DOHH2 (cell line): Measurements from ENCODE around the gene DNAH11.

Experiments used
- EZH2phosphoT487 ChIP-seq: fragments of 200-600 bp; sonication (generic); IDR thresholded peaks from 2 replicates; pipeline ENCODE4 v1.6.1; 2017; ENCODE audit warnings: borderline replicate concordance, mild to moderate bottlenecking, antibody characterized with exemption, low read length, moderate library complexity, mixed read lengths
- TF ChIP-seq, protein P1 (sequence below): fragments of 200-600 bp; sonication (generic); IDR thresholded peaks from one replicate; pipeline ENCODE4 v1.5.1; 2014; ENCODE audit warnings: antibody characterized with exemption, mild to moderate bottlenecking, low read depth, low read length; ENCODE audit not compliant: poor library complexity, severe bottlenecking

DNA sequence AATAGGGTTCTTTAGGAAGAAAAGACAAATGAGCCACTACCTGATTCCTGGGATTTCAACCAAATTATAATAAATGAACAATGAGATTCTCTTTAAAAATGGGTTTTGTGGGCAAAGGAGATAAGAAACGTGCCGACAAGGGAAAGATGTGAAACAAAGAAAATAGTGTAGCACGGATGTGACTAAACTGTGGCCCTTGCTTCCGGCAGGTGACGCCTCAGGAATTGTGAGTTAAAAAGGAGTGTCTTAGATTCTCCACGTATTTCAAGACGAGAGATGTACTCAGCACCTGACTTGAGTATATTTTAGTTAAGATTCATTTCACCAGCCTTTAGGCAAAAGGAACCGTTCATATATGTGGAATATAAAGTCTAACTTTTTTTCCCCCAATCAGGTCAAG is 75.9 kb downstream of the DNAH11 start:
- TF ChIP-seq, protein P1, sequence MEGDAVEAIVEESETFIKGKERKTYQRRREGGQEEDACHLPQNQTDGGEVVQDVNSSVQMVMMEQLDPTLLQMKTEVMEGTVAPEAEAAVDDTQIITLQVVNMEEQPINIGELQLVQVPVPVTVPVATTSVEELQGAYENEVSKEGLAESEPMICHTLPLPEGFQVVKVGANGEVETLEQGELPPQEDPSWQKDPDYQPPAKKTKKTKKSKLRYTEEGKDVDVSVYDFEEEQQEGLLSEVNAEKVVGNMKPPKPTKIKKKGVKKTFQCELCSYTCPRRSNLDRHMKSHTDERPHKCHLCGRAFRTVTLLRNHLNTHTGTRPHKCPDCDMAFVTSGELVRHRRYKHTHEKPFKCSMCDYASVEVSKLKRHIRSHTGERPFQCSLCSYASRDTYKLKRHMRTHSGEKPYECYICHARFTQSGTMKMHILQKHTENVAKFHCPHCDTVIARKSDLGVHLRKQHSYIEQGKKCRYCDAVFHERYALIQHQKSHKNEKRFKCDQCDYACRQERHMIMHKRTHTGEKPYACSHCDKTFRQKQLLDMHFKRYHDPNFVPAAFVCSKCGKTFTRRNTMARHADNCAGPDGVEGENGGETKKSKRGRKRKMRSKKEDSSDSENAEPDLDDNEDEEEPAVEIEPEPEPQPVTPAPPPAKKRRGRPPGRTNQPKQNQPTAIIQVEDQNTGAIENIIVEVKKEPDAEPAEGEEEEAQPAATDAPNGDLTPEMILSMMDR, result no peak
- TF ChIP-seq EZH2phosphoT487, result no peak
